Dermis lymphatic vessel endothelial cell (primary cell): ENCODE results near the gene ESPL1. TPM values are rescaled to one million over a fixed set of nuclear protein-coding genes. Genes with fewer than 3 reads are reported as not detected.

Source experiments
- total RNA-seq: library from RNA; depleted of rRNA; stranded (reverse); fragments of >200 nt; gene quantifications from 2 replicates; pipeline ENCODE4 v1.2.1, GENCODE V29; 2014

The ESPL1 gene
- 1.3 and 1.5 TPM in 2 replicates for total RNA-seq

DNA sequence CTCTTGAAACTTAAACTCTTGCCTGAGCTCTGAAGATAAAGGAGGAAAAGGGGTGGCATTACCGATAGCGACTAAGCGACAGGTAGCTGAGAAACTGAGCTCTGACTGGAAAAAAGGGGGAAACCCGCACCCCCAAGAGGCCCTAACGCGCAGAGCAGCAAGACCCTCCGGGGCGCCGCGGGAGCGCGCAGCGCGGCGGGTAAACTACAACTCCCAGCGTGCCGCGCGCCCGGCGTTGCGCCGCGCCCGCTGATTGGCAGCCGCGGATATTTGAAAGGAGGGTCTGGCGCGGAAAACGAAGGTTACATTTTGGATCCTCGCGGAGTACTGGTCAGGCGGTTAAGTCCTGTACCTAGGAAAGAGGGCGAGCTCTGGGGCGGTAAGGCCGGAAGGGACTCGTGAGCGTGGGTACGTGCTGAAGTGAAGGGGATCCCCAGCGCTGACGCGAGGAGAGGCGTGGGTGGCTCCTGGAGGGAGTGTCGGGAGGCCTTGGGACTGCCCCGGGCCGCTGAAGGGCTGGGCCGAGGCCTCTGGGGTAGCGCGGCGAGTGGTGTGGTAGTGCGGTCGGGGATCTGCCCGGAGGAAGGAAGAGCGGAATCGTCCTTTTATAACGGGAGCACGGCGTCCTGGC lies at the start of gene ESPL1:
Gene ESPL1 (plus strand): TSS at position 301 of the 631 bp plus-strand sequence. CDS start 468 bp downstream, outside the sequence.

DNA sequence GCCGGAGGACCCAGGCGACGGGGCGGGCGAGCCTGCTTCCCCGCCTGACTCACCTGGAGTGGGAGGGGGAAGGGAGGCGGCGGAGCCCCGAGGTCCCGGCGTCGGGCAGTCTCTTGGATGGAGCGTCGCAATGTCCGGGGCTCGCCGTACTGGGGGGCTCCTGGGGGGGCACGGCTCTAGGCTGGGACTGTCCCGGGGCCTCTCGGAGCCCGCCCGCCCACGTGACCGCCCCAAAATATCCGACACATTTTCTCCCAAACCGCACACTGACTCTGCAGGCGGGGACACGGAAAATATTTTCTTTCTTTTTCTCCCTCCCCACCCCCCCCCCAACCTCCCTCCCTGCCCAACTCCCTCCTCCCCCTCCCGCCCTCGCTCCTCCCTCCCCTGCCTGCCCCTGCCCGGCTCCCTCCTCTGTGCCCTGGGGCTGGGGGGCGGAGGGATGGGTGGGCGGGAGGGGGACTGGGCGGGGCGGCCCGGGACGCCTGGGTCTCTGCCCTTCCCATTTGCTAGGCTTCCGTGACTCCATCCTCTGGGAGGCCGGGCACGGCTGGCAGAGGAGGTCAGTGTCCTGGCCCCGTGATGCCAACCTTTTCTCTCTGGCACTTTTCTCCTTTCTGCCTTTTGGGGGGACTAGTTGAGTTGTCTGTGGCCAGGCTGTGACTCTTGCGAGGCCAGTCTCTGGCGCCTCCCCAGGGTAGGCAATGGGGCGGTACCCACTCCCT lies 36.0 kb upstream of the ESPL1 start, which contains the start of gene RARG:
Gene RARG (minus strand): TSS at position 289 of the 725 bp plus-strand sequence. CDS start 4,664 bp downstream, outside the sequence.

DNA sequence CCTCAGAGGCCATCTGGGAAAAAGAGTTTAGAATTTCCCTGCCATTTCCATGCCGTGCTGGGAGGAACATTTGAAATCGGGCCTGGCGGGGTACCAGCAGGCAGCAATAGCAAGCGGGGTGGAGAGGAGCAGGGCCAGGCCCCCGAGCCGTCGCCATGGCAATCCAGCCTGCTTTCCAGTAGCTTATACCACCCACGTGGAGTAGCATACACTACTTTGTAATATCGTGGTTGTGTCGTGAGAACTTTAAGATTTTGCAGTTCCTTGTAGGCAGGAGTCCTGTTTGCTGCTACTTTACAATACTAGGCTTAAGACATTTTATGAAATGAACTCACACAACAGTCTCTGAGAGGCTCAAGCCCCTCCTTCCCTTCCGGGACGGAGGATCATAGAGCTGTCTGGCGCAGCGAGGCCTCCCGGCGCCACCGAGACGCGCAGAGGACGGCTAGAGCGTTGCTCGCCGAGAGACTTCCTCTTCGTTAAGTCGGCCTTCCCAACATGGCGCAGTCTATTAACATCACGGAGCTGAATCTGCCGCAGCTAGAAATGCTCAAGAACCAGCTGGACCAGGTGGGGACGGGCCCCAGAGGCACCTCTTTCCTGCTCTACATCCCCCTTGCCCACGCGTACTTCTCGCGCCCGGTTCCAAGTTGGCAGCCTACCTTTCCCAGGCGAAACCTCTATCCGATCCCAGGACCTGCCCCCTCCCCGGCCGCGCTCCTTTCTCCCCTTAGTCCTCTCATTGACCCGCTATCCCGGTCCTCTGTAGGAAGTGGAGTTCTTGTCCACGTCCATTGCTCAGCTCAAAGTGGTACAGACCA lies 27.2 kb downstream of the ESPL1 start, which contains the start of gene PFDN5:
Gene PFDN5 (plus strand): TSS at position 473 of the 821 bp plus-strand sequence. CDS start 26 bp downstream, at position 499.

GRCh38 chr12:53299454-53300180 lies 31.5 kb downstream of the ESPL1 start, which contains the start of gene MYG1:
MYG1 (plus strand) TSS chr12:53299695; CDS start chr12:53299738, 43 bp downstream.

GRCh38 chr12:53336181-53336681 lies 68.1 kb downstream of the ESPL1 start, which contains the start of gene SP7:
SP7 (minus strand) TSS chr12:53336354; CDS start chr12:53335646, 708 bp downstream.

Other genes with a start within 250 kb of the ESPL1 start
- 19.1 and 31.5 TPM in 2 replicates for gene TNS2, start 218.2 kb upstream of the ESPL1 start, total RNA-seq
- gene SPRYD3, start 188.9 kb upstream of the ESPL1 start, total RNA-seq, result 11.9 and 13.8 TPM in 2 replicates
- gene IGFBP6, start 170.6 kb upstream of the ESPL1 start, total RNA-seq, result 1.7 and 5.2 TPM in 2 replicates
- not detected in 2 replicates for gene SOAT2, start 164.8 kb upstream of the ESPL1 start, total RNA-seq
- 15.3 and 15.6 TPM in 2 replicates for gene ZNF740, start 87.6 kb upstream of the ESPL1 start, total RNA-seq
- gene CSAD, start 87.4 kb upstream of the ESPL1 start, total RNA-seq, result 4.6 and 5.5 TPM in 2 replicates
- gene ITGB7, start 61.0 kb upstream of the ESPL1 start, total RNA-seq, result under 0.01 and 0.09 TPM in 2 replicates
- gene RARG, start 36.1 kb upstream of the ESPL1 start, total RNA-seq, result 12.3 and 16.5 TPM in 2 replicates
- 495 and 525 TPM in 2 replicates for gene PFDN5, start 27.2 kb downstream of the ESPL1 start, total RNA-seq
- gene MYG1, start 31.4 kb downstream of the ESPL1 start, total RNA-seq, result 34.6 and 41.9 TPM in 2 replicates
- gene AAAS, start 53.3 kb downstream of the ESPL1 start, total RNA-seq, result 23.7 and 24.4 TPM in 2 replicates
- gene SP7, start 68.1 kb downstream of the ESPL1 start, total RNA-seq, result not detected in 2 replicates
- 30.2 and 36.9 TPM in 2 replicates for gene SP1, start 111.9 kb downstream of the ESPL1 start, total RNA-seq
- gene AMHR2, start 155.6 kb downstream of the ESPL1 start, total RNA-seq, result not detected in 2 replicates
- 11.2 and 11.8 TPM in 2 replicates for gene PRR13, start 173.4 kb downstream of the ESPL1 start, total RNA-seq
- 379 and 479 TPM in 2 replicates for gene PCBP2, start 183.8 kb downstream of the ESPL1 start, total RNA-seq
- 3.1 and 5.1 TPM in 2 replicates for gene MAP3K12, start 231.2 kb downstream of the ESPL1 start, total RNA-seq
- 32.4 and 37.1 TPM in 2 replicates for gene TARBP2, start 233.0 kb downstream of the ESPL1 start, total RNA-seq
- gene NPFF, start 239.2 kb downstream of the ESPL1 start, total RNA-seq, result not detected in 2 replicates